Brain microvascular endothelial cell (primary cell): ENCODE measurements around the gene DEGS2.
"Not testable (repeated sequence)": the region's sequence is repeated elsewhere in the genome, so short reads cannot be mapped to it uniquely, and the experiment has no call there.

Experiments used
- DNase-seq: peaks from one replicate; pipeline ENCODE4 v3.0.0-alpha.2; 2020
- H3K27ac ChIP-seq: fragments of 250-450 bp; sonication (Bioruptor Pico); 2 replicates; pipeline ENCODE4 v1.5.1; 2020; ENCODE audit warnings: mild to moderate bottlenecking, moderate library complexity
- H3K27me3 ChIP-seq: fragments of 250-450 bp; sonication (Bioruptor Pico); replicated peaks from 2 replicates; pipeline ENCODE4 v1.5.1; 2020; ENCODE audit warnings: mild to moderate bottlenecking
- H3K36me3 ChIP-seq: fragments of 250-450 bp; sonication (Bioruptor Pico); replicated peaks from 2 replicates; pipeline ENCODE4 v1.5.1; 2020; ENCODE audit warnings: mild to moderate bottlenecking
- H3K4me3 ChIP-seq: 2 replicates; pipeline ENCODE4 v1.5.1; 2011; ENCODE audit warnings: low read depth, mild to moderate bottlenecking, control low read depth, low read length, moderate library complexity
- in situ Hi-C: cut with HindIII; loops from 2 replicates; pipeline ENCODE4 v1.10.0; 2017; ENCODE audit warnings: low sequenced_read_pairs, low pct_ligation_motif_present
- TF ChIP-seq, protein P1 (sequence below): IDR thresholded peaks from 2 replicates; pipeline ENCODE4 v1.5.1; 2011; ENCODE audit warnings: low read depth, mild to moderate bottlenecking, moderate library complexity, low read length, control low read depth, inconsistent platforms; ENCODE audit errors: missing control alignments

Gene DEGS2

DNA sequence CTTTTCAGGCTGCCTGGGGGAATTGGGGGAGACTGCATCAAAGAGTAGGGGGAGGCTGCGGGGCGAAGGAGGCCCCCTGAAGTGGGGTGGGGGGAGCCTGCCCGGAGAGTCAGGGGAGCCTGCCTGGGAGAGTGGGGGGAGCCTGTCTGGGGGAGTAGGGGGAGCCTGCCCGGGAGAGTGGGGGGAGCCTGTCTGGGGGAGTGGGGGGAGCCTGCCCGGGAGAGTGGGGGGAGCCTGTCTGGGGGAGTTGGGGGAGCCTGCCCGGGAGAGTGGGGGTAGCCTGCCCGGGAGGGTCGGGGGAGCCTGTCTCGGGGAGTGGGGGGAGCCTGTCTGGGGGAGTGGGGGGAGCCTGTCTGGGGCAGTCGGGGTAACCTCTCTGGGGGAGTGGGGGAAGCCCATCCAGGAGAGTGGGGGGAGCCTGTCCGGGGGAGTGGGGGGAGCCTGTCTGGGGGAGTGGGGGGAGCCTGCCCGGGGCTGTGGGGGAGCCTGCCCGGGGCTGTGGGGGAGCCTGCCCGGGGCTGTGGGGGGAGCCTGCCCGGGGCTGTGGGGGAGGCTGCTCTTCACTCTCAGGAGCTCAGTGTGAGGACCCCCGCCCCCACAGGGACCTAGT, 6.5 kb upstream of the DEGS2 start:
- H3K36me3 ChIP-seq = no peaks in the 10 kb centered on the region
- TF ChIP-seq, protein P1, sequence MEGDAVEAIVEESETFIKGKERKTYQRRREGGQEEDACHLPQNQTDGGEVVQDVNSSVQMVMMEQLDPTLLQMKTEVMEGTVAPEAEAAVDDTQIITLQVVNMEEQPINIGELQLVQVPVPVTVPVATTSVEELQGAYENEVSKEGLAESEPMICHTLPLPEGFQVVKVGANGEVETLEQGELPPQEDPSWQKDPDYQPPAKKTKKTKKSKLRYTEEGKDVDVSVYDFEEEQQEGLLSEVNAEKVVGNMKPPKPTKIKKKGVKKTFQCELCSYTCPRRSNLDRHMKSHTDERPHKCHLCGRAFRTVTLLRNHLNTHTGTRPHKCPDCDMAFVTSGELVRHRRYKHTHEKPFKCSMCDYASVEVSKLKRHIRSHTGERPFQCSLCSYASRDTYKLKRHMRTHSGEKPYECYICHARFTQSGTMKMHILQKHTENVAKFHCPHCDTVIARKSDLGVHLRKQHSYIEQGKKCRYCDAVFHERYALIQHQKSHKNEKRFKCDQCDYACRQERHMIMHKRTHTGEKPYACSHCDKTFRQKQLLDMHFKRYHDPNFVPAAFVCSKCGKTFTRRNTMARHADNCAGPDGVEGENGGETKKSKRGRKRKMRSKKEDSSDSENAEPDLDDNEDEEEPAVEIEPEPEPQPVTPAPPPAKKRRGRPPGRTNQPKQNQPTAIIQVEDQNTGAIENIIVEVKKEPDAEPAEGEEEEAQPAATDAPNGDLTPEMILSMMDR = no peak
- no peak overlapping the region for H3K4me3 ChIP-seq
- DNase-seq = no peak
- no peak overlapping the region for H3K27ac ChIP-seq
- peaks cover 2% of the 10 kb centered on the region for H3K27me3 ChIP-seq
- in situ Hi-C loops = no loop called here

DNA sequence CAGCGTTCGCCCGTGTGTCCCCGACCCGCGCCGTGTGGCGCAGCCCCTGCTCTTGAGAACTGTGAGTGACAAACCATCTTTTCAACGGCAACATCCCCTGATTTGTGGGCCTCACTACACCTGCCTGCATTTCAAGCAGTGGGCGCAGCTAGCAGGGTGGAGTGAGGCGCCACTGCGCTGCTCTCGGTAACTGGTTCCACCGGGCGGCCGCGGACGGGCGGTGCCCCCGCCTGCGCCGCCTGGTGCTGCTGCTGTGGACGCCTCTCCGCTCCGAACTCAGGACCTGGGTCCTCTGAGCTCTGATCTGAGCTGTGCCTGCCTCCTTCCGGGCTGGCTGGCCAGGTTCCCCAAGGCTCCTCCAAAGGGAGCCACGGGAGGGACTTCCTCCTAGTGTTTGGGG, 5.9 kb upstream of the DEGS2 start:
- Histone ChIP-seq H3K4me3 (no peak overlapping the region), H3K36me3 (no peaks in the 10 kb centered on the region), H3K27ac (no peak overlapping the region), H3K27me3 (peaks cover 7% of the 10 kb centered on the region)
- DNase-seq = no peak
- in situ Hi-C loops = no loop called here
- TF ChIP-seq, protein P1 = peak; percentile 8

DNA sequence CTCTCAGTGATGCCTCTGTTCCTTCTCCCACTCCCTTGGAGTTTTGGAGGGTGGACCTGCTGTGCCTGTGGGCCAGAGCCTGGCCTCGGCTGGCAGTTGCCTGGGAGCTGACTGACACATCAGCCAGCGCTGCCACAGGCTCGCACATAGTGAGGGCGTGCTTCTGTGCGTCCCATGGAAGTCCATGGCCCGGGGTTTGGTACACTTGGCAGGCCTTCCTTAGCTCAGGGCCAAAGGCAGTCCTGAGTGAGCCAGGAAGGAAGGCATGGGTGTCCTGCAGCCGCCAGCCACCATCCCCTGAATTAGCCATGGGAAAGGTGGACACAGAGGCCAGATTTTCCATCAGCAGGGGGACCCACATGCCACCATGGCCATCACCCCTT, 1.1 kb upstream of the DEGS2 start:
- DNase-seq = no peak
- H3K27ac ChIP-seq = no peak overlapping the region
- no peaks in the 10 kb centered on the region for H3K36me3 ChIP-seq
- in situ Hi-C loops = no loop called here
- TF ChIP-seq, protein P1 = no peak
- no peak overlapping the region for H3K4me3 ChIP-seq
- peaks cover 29% of the 10 kb centered on the region for H3K27me3 ChIP-seq

DNA sequence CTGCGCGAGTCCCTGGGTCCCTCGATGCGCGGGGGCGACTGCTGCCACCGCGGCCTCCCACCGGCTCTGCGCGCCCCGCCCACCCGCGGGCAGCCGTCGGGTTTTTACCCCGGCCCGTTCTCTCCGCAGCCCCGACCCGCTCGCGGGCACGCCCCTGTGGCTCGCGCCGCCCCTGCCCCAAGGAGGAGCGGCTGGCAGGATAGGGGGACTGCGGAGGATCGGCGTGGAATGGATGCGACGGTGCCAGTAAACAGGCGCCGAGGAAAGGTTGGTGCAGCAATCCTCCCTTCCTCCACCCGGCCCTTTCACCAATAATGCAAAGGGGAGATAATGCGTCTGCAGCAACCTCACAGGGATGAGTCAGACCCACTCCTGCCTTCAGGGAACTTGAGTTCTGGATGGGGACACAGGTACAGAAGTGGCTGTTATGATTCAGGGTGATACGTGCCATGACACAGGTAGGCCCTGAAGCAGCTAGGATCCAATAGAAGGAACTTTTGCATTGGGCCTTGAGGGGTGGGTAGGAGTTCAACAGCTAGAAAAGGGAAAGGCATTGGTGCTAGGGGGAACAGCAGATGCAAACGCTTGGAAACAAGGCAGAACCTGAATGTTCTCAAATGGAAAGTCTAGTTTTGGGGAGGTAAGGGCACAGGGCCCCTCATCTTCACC, 554 bp upstream of the DEGS2 start:
- H3K4me3 ChIP-seq = no peak overlapping the region
- TF ChIP-seq, protein P1 = no peak
- in situ Hi-C loops = no loop called here
- H3K36me3 ChIP-seq = no peaks in the 10 kb centered on the region
- no peak for DNase-seq
- H3K27me3 ChIP-seq = peaks cover 29% of the 10 kb centered on the region
- no peak overlapping the region for H3K27ac ChIP-seq

DNA sequence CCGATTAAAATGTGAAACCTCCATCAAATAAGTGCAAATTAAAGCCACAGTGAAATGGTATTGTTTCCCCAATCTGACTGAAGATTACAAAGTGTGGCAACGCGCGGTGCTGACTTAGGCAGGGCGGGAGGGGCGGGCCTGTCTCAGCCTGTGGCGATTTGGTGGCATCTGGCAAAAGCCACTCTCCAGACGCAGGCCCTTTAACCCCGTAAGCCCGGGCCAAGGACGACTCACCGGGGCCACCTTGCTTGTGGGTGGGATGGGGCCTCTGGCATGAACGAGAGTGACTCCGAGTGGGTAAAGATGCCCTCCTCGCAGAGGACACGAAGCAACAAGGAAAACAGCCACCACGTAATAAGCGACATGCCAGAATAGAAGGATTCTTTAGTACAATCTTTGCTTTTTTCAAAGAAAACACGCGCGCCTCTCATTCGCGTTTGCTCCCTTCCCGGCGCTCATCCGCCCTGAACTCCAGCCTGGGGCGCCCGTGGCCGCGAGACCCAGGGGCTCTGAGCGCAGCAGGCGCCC, 815 bp downstream of the DEGS2 start:
- DNase-seq = no peak
- Histone ChIP-seq H3K36me3 (no peaks in the 10 kb centered on the region), H3K4me3 (no peak overlapping the region), H3K27me3 (peaks cover 29% of the 10 kb centered on the region), H3K27ac (no peak overlapping the region)
- in situ Hi-C loops = no loop called here
- TF ChIP-seq, protein P1 = no peak

DNA sequence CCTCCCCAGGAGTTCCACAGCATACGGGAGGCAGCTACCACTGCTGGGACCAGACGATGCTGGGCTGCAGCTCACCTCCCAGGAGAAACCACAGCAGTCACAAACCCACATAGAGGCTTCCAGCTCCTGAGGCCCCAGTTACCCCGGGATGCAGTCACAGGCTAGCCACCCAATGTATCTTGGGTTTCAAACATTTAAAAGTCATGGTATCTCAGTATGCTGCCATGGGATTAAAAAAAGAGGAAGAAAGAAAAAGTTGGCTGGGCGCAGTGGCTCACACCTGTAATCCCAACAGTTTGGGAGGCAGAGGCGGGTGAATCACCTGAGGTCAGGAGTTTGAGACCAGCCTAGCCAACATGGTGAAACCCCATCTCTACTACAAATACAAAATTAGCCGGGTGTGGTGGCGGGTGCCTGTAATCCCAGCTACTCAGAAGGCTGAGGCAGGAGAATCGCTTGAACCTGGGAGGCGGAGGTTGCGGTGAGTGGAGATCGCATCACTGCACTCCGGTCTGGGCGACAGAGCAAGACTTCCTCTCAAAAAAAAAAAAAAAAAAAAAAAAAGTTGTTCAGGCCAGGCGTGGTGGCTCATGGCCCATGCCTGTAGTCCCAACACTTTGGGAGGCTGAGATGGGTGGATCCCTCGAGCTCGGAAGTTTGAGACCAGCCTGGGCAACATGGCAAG, 1.8 kb downstream of the DEGS2 start:
- in situ Hi-C loops, H3K27ac ChIP-seq, H3K4me3 ChIP-seq, DNase-seq, H3K36me3 ChIP-seq: not testable (repeated sequence)
- H3K27me3 ChIP-seq = peaks cover 29% of the 10 kb centered on the region
